Measurements from ENCODE around the gene ACAP2.

The ACAP2 gene

DNA sequence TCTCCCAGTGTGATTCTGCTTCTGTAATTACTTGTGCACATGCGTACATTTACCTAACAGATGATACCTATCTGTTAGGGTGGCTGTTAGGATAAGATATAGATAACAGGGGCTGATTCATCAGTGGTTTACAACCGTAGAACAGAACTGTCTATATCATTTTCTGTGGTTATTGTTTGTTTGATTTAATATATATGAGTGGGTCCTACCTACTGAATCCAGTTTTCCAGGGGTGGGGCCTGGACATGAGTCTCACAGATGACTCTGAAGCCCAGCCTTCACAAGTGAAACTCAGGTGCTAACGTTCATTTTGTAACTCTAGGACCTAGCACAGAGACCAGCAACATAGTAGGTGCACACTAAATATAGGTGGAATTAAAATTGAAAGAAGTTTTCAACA is 10.4 kb upstream of the ACAP2 start:
- CTCF ChIA-PET = no interaction called here
- no peak for DNase-seq (ENCODE audit: extremely low spot score)
- TF ChIP-seq, protein P1, sequence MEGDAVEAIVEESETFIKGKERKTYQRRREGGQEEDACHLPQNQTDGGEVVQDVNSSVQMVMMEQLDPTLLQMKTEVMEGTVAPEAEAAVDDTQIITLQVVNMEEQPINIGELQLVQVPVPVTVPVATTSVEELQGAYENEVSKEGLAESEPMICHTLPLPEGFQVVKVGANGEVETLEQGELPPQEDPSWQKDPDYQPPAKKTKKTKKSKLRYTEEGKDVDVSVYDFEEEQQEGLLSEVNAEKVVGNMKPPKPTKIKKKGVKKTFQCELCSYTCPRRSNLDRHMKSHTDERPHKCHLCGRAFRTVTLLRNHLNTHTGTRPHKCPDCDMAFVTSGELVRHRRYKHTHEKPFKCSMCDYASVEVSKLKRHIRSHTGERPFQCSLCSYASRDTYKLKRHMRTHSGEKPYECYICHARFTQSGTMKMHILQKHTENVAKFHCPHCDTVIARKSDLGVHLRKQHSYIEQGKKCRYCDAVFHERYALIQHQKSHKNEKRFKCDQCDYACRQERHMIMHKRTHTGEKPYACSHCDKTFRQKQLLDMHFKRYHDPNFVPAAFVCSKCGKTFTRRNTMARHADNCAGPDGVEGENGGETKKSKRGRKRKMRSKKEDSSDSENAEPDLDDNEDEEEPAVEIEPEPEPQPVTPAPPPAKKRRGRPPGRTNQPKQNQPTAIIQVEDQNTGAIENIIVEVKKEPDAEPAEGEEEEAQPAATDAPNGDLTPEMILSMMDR (IDR thresholded peaks at IDR 0.05; ENCODE audit: control extremely low read depth, extremely low read depth, low read depth, missing control alignments) = no peak
- POLR2A ChIA-PET = no interaction called here

DNA sequence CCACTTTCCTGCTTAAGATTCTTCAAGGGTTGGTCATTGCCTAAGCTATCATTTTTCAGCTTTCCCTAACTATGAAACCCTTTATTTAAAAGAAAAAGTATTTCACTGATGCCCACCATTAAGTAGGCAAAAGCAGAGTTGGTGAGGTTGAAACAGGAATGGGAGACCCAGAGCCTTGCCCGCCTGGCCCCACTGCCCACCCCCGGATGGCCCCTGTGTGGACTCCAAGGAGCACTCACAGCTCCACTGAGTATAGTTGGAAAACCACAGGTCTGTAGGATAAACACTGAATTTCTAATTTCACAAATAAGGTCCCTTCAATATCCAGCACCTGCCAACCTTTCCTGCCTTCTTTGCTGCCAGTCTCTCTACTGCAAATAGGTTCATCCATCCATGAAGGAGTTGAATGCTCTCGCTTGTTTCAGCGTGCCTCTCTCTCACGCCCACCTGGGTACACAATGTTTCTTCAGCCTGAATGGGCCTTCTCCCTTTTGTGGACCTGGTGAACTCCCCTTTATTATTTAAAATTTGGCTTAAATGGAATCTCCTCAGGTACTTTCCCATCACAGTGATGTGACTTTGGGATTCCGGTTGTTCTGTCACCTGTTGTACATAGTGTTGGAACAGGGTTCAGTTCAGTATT is 8.7 kb upstream of the ACAP2 start:
- TF ChIP-seq, protein P1 (IDR thresholded peaks at IDR 0.05; ENCODE audit: control extremely low read depth, extremely low read depth, low read depth, missing control alignments) = no peak
- no peak for DNase-seq (ENCODE audit: extremely low spot score)
- CTCF ChIA-PET = interaction anchor here (1.8 kb wide), 1 partner anchor 12 kb away, joined by 4 read pairs; no protein-coding TSS in a partner anchor
- POLR2A ChIA-PET = no interaction called here

DNA sequence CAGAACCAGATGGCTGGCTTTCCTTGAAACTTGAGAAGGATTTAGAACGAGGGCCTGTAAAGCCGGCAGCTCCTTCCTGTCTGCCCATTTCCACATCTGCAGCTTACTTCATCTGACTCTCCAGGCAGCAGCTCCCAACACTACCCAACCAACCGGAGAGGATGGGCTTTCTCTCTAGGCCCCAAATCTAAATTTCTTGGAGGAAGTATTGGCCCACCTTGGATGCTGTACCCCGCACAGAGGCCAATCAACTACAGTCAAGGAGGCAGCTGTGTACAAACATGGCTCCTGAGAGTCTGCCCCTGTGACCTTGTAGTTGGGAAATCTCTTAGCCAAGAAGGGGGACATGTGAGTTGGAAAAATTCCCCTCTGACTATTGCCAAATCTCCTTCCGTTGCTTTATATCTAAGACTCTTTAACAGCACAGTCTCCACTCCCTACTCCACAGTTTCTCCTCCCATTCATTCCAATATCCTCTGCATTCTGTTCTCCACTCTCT is 8.0 kb upstream of the ACAP2 start:
- TF ChIP-seq, protein P1 (IDR thresholded peaks at IDR 0.05; ENCODE audit: control extremely low read depth, extremely low read depth, low read depth, missing control alignments) = no peak
- no peak for DNase-seq (ENCODE audit: extremely low spot score)
- ChIA-PET POLR2A (no interaction called here), CTCF (interaction anchor here (1.8 kb wide), 1 partner anchor 11 kb away, joined by 4 read pairs; no protein-coding TSS in a partner anchor)

DNA sequence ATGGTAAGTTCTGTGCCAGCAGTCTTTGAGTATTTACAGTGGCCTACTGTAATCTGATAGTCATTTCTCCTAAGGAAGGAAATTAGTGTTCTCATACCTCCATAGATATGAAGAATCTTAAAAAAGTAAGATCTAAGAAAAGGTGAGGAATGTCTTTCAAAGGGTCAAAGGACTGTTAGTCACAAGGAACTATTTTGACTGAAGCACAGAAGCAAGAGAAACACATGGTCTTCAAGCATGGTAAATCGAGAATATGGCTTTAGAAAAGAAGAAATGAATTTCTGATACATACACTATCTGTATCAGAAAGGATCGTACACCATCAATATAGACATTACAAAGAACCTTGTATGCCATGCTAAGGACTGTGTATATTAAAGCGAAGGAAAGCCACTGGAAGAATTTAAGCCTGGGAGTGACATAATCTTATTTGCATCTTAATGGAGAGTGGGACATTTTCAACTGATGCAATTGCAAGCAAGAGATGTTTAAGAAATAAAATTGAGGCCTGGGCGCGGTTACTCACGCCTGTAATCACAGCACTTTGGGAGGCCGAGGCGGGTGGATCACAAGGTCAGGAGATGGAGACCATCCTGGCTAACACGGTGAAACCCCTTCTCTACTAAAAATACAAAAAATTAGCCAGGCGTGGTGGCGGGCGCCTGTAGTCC is 5.5 kb upstream of the ACAP2 start:
- DNase-seq (ENCODE audit: extremely low spot score) = no peak
- TF ChIP-seq, protein P1 (IDR thresholded peaks at IDR 0.05; ENCODE audit: control extremely low read depth, extremely low read depth, low read depth, missing control alignments) = no peak
- CTCF ChIA-PET = no interaction called here
- POLR2A ChIA-PET = no interaction called here

DNA sequence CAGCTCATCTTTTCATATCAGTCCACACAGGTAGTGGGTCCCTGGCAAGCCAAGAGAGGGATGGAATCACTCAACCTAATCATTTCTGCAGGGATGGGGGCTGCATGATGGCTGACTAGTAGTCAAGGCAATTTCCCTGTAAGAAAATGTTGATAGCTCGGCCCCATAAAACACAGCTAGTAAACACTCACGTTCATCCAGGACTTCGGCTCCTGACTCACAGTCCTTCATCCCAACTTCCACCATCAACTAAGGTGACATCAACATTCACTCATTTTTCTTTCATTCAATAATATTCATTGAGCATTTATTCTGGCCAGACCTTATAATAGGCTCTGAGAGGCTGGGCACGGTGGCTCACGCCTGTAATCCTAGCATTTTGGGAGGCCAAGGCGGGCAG is 4.4 kb upstream of the ACAP2 start:
- CTCF ChIA-PET = interaction anchor here (1.4 kb wide), 1 partner anchor 176 kb away, joined by 7 read pairs; the partner anchor contains the start of gene XXYLT1
- DNase-seq (ENCODE audit: extremely low spot score) = no peak
- TF ChIP-seq, protein P1 (IDR thresholded peaks at IDR 0.05; ENCODE audit: control extremely low read depth, extremely low read depth, low read depth, missing control alignments) = no peak
- POLR2A ChIA-PET = no interaction called here

DNA sequence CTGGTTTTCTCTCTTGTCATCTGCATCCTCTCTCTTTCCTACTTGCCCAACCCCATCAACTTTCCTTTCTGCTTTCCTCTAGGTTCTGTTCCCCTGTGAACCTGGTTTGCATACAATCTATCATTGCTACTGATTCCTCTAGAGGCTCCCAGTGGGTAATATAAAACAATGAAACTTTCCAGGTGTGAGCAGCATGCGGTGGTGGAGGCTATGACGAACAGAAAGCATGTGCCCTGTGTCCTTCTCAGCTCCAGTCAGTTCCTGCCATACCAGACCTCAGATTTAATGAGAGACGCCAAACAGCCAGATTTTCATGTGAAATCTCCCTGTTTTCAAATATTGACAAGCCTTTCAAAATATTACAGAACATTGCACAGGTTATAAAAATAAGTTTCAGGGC is 3.5 kb upstream of the ACAP2 start:
- DNase-seq (ENCODE audit: extremely low spot score) = no peak
- TF ChIP-seq, protein P1 (IDR thresholded peaks at IDR 0.05; ENCODE audit: control extremely low read depth, extremely low read depth, low read depth, missing control alignments) = no peak
- ChIA-PET CTCF (interaction anchor here (1.4 kb wide), 1 partner anchor 175 kb away, joined by 7 read pairs; the partner anchor contains the start of gene XXYLT1), POLR2A (no interaction called here)
